Measurements from ENCODE around the gene MMP10. TPM values are rescaled to one million over a fixed set of nuclear protein-coding genes. Genes with fewer than 3 reads are reported as not detected.
"Not testable (repeated sequence)": the region's sequence is repeated elsewhere in the genome, so short reads cannot be mapped to it uniquely, and the experiment has no call there.

MMP10 gene
- total RNA-seq, 3 donors from 2014 or later, result 0.42 TPM; not detected in 2

- no peaks in the 10 kb centered on the region for H3K9me3 Mint-ChIP-seq
- ATAC-seq, result no peak
Measured at GRCh38 chr11:102762361-102762767, 18.1 kb downstream of the MMP10 start.

DNA sequence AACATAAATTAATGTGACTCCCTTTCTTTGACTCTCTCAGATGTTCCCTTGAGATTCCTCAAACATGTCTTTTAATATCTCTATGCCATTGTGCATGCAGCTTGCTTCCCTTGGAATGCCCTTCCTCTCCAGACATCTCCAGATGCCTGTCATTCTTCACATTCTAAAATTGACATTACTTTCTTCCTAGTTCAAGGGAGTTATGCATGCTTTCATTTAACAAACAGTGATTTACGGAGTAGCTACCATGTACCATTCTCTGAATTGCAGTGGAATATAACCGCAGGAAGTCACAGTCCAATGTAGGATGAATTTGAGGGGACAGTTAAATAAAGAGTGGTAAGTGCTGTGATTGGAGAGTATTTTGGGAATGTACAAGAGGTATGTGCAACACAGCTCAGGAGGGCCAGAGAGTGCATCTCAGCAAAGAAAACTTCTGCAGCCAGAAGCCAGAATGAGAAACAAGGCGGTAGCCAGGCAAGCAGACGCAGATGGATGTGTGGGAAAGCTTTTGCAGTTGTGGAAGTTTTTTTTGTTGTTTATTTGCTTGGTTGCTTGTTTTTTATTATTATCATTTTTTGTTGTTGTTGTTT, 18.7 kb downstream of the MMP10 start:
- no peaks in the 10 kb centered on the region for H3K4me1 Mint-ChIP-seq (ENCODE audit: low read depth)
- peaks cover 10% of the 10 kb centered on the region for H3K27me3 Mint-ChIP-seq (ENCODE audit: low read depth)
- ATAC-seq (no peak), DNase-seq (no peak)
- H3K36me3 Mint-ChIP-seq (ENCODE audit: insufficient read depth), result no peaks in the 10 kb centered on the region
- no peaks in the 10 kb centered on the region for H3K9me3 Mint-ChIP-seq
- no peak overlapping the region for H3K4me3 Mint-ChIP-seq

More at GRCh38 chr11:102762361-102762767, 18.1 kb downstream of the MMP10 start:
- Mint-ChIP-seq H3K4me1 (ENCODE audit: low read depth) (no peaks in the 10 kb centered on the region), H3K27me3 (ENCODE audit: low read depth) (peaks cover 6% of the 10 kb centered on the region), H3K36me3 (ENCODE audit: insufficient read depth) (no peaks in the 10 kb centered on the region), H3K4me3 (no peak overlapping the region)
- no peak for DNase-seq

DNA sequence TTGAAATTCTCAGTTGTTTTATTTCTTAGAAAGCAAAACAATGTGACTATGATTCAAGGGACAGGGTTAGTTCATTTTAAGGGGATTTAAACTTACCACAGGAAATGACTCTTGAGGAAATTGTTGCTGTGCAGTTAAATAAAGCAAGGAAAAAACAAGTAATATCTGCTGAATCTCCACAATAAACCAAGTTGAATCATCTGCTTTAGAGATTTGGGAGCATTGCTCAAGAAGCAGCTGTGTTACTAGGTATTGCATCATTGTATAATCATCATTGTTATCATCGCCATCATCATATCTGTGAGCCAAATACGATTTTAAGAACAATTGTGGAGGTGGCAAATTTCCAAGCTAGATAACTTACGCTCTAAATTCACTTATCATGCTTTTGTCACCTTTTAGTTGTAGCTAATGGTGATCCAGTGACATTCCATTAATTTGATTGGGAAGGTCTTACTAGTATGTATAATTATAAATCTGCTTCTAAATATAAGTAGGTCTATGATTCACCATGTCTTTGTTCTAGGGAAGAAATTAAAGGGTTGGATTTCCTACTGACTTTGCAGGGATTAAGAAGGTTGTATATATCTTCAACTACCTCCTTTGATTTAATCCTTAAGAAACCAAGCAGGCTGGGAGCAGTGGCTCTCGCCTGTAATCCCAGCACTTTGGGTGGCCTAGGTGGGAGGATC, 19.9 kb downstream of the MMP10 start:
- Mint-ChIP-seq H3K27me3 (ENCODE audit: low read depth) (peaks cover 17% of the 10 kb centered on the region), H3K36me3 (ENCODE audit: insufficient read depth) (no peaks in the 10 kb centered on the region), H3K9me3 (no peaks in the 10 kb centered on the region), H3K4me1 (ENCODE audit: low read depth) (no peaks in the 10 kb centered on the region), H3K4me3 (no peak overlapping the region)
- DNase-seq, result no peak
- ATAC-seq, result peak in 1 of 2 donors; percentile 10

GRCh38 chr11:102757823-102758549, 22.4 kb downstream of the MMP10 start:
- no peak for DNase-seq
- Mint-ChIP-seq H3K36me3 (ENCODE audit: insufficient read depth) (no peaks in the 10 kb centered on the region), H3K27me3 (ENCODE audit: low read depth) (peaks cover 19% of the 10 kb centered on the region), H3K9me3 (no peaks in the 10 kb centered on the region), H3K4me3 (no peak overlapping the region), H3K4me1 (ENCODE audit: low read depth) (no peaks in the 10 kb centered on the region)
- no peak for ATAC-seq

DNA sequence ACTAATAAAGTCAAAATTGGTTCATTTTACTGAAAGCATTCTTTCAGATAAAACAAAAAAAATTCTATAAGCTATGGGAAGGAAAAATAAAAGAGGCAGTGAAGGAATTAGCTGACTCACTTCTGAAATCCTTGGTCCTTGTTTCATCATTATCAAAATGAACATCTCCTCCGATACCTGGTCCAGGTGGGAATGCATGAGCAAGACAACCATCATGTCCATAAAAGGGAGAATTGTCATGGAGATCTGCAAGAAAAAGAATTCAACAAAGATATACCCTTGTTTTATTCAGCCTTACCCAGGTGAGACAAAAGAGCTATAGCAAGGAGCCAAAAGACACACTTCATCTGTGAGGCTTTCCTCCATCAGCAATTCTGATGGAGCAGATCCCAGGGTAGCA, 27.2 kb downstream of the MMP10 start:
- Mint-ChIP-seq H3K36me3 (ENCODE audit: insufficient read depth) (no peaks in the 10 kb centered on the region), H3K4me3 (no peak overlapping the region), H3K4me1 (ENCODE audit: low read depth) (no peaks in the 10 kb centered on the region), H3K9me3 (no peaks in the 10 kb centered on the region), H3K27me3 (ENCODE audit: low read depth) (peaks cover 24% of the 10 kb centered on the region)
- ATAC-seq (no peak), DNase-seq (no peak)

DNA sequence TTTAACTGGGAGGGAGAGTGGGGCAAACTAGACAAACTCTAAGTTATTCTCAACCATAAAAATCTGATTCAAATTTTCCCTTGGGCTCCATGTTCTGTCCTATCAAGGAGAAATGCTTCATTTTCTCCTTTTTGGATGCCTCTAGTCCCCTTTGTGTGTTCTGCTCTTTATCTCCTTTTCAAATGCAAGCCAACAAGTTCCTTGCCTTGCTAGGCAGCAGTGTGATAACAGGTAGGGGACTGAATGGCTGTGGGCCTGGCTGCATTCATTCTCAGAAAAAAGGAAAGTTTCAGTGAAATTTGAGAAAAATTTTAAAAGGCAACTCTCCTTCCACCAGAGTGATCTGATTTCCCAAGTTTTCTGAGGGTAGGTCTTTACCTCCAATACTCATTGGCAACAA, 28.8 kb downstream of the MMP10 start:
- peaks cover 7% of the 10 kb centered on the region for H3K9me3 Mint-ChIP-seq
- peaks cover 21% of the 10 kb centered on the region for H3K27me3 Mint-ChIP-seq (ENCODE audit: low read depth)
- no peak for DNase-seq
- no peaks in the 10 kb centered on the region for H3K4me1 Mint-ChIP-seq (ENCODE audit: low read depth)
- ATAC-seq, result no peak
- no peaks in the 10 kb centered on the region for H3K36me3 Mint-ChIP-seq (ENCODE audit: insufficient read depth)
- H3K4me3 Mint-ChIP-seq, result no peak overlapping the region

GRCh38 chr11:102749101-102749722, 31.2 kb downstream of the MMP10 start:
- DNase-seq (no peak), ATAC-seq (no peak)
- peaks cover 15% of the 10 kb centered on the region for H3K27me3 Mint-ChIP-seq (ENCODE audit: low read depth)
- H3K4me3 Mint-ChIP-seq, result no peak overlapping the region
- H3K4me1 Mint-ChIP-seq (ENCODE audit: low read depth), result no peaks in the 10 kb centered on the region
- H3K36me3 Mint-ChIP-seq (ENCODE audit: insufficient read depth), result no peaks in the 10 kb centered on the region
- peaks cover 7% of the 10 kb centered on the region for H3K9me3 Mint-ChIP-seq

DNA sequence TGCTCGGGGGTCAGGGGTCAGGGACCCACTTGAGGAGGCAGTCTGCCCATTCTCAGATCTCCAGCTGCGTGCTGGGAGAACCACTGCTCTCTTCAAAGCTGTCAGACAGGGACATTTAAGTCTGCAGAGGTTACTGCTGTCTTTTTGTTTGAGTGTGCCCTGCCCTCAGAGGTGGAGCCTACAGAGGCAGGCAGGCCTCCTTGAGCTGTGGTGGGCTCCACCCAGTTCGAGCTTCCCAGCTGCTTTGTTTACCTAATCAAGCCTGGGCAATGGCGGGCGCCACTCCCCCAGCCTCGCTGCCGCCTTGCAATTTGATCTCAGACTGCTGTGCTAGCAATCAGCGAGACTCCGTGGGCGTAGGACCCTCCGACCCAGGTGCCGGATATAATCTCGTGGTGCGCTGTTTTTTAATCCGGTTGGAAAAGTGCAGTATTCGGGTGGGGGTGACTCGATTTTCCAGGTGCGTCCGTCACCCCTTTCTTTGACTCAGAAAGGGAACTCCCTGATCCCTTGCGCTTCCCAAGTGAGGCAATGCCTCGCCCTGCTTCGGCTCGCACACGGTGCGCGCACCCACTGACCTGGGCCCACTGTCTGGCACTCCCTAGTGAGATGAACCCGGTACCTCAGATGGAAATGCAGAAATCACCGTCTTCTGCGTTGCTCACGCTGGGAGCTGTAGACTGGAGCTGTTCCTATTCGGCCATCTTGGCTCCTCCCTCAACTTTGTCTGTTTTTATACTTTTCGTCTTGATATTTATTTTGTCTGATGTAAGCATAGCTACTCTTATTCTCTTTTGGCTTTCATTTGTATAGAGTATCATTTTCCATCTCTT, 33.5 kb downstream of the MMP10 start:
- not testable (repeated sequence) for H3K4me3 Mint-ChIP-seq; H3K9me3 Mint-ChIP-seq; H3K4me1 Mint-ChIP-seq (ENCODE audit: low read depth); H3K27me3 Mint-ChIP-seq (ENCODE audit: low read depth); ATAC-seq; H3K36me3 Mint-ChIP-seq (ENCODE audit: insufficient read depth); DNase-seq

DNA sequence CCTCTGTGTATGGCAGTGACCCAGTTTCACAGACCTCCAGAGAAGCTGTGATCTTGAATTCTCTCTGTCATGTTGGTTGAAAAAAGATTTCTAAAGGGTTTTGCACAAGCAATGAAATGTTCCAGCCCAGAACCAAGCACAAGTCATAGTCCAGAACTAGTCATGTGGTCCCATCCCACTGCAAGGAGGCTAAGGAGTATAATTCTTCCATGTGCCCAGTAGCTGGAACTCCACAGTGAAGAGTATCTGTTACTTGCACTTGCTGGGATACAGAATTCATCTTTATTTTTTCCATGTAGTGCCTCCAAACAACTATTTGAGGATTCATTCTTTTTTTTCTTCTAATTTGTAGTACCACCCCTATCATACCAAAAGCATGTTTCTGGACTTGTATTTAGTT, 45.8 kb downstream of the MMP10 start:
- no peaks in the 10 kb centered on the region for H3K4me1 Mint-ChIP-seq (ENCODE audit: low read depth)
- no peak for DNase-seq
- no peaks in the 10 kb centered on the region for H3K9me3 Mint-ChIP-seq
- H3K27me3 Mint-ChIP-seq (ENCODE audit: low read depth), result peaks cover 11% of the 10 kb centered on the region
- no peaks in the 10 kb centered on the region for H3K36me3 Mint-ChIP-seq (ENCODE audit: insufficient read depth)
- no peak overlapping the region for H3K4me3 Mint-ChIP-seq
- ATAC-seq, result no peak

DNA sequence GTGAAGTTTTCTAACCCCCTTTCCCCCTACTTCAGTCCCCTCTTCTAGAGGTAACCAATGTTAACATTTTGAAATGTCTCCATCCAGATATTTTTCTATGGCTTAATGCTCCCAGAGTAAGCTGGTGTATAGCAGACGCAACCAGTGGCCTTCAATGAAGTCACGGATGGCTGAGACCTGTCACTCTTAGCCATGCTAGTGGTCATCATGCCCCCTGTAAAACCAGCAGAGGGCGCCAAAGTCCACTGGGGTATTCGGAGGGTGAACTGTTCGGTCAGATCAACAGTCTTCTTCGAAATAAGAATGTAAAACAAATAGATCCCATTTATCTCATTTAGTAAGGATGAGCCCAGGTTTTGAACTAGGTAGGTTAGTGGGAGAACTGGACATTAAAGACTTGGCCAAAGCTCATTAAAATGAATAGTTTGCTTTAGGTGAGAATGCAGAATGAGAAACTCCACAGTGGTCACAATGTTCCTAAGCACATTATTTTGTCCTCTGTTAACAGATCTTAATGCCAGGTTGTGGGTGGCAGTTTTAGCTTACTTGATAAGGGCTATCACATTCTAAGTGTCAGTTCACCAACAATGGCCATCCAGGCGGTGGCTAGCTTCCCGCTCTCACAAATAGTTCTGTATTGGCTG, 47.1 kb downstream of the MMP10 start:
- peaks cover 9% of the 10 kb centered on the region for H3K27me3 Mint-ChIP-seq (ENCODE audit: low read depth)
- DNase-seq, result no peak
- H3K36me3 Mint-ChIP-seq (ENCODE audit: insufficient read depth), result no peaks in the 10 kb centered on the region
- no peak for ATAC-seq
- H3K9me3 Mint-ChIP-seq, result no peaks in the 10 kb centered on the region
- H3K4me1 Mint-ChIP-seq (ENCODE audit: low read depth), result no peaks in the 10 kb centered on the region
- no peak overlapping the region for H3K4me3 Mint-ChIP-seq

DNA sequence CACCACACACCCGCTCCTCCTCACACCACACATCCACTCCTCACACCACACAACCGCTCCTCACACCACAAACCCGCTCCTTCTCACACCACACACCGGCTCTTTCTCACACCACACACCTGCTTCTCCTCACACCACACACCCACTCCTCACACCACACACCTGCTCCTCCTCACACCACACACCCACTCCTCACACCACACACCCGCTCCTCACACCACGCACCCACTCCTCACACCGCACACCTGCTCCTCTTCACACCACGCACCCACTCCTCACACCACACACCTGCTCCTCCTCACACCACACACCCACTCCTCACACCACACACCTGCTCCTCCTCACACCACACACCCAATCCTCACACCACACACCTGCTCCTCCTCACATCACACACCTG, 49.5 kb downstream of the MMP10 start:
- not testable (repeated sequence) for H3K36me3 Mint-ChIP-seq (ENCODE audit: insufficient read depth); ATAC-seq

DNA sequence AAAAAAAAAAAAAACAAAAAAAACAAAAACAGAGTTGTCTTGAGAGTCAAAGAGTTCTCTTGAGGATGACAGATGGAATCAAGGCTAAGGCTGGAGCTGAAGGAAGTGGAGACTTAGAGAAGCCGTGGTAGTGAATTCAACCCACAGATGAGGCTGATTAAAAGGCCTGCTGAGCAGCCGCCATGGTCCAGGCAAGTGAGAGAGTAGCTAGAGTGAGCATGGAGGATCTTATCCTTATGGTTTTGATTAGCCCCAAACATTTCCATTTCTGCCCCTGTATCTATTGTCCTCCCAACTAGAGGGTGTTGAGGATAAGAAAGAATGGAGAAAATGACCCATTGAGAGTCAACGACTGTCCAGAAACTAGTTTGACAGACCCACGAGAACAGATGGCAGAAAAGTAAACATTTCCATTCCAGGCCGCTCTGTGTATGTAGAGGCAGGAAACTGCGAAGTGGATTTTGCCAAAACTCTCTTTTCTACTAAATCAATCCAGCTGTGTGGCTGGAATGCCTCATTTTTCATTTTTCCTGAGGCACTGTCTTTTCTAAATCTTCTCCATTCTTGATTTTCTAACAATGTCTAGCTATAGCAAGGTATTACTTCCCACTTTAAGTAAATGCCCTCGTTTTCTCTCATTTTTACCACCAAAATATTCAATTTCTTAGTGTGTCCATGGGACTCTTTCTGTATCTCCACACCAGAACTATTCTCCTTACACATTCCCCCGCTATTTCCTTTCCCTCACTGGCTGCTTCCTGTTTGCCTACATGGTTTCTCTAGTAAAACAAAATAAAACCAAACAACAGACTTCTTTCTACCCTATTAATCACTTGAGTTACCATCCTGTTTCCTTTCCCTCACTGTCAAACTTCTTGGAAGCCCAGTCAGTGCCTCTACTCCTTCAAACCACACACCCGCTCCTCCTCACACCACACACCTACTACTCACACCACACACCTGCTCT, 50.3 kb downstream of the MMP10 start:
- H3K9me3 Mint-ChIP-seq, result no peaks in the 10 kb centered on the region
- no peak overlapping the region for H3K4me3 Mint-ChIP-seq
- H3K27me3 Mint-ChIP-seq (ENCODE audit: low read depth), result no peaks in the 10 kb centered on the region
- no peak for DNase-seq
- H3K36me3 Mint-ChIP-seq (ENCODE audit: insufficient read depth), result no peaks in the 10 kb centered on the region
- ATAC-seq, result no peak
- H3K4me1 Mint-ChIP-seq (ENCODE audit: low read depth), result no peaks in the 10 kb centered on the region

More for the DNA sequence above, 49.5 kb downstream of the MMP10 start:
- DNase-seq; H3K4me1 Mint-ChIP-seq (ENCODE audit: low read depth); H3K27me3 Mint-ChIP-seq (ENCODE audit: low read depth); H3K9me3 Mint-ChIP-seq; H3K4me3 Mint-ChIP-seq: not testable (repeated sequence)

DNA sequence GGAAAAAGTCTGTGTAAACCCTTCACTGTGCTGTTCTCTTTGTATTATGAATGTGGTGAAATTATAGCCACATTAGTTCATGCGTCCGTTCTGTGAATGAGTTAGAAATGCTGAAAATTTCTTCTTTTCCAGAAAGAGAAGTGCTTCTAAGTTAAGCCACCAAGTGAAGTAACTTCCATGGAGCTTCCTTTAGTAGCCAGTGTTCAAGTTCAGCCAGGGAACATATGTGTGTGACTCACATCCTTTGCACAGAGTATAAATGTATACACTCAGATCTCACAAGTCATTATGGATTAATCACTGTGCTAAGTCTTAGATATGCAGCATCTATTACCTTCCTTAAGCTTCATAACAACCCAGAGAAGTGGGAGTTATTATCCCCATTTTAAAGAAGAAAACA, 52.5 kb downstream of the MMP10 start:
- no peak overlapping the region for H3K4me3 Mint-ChIP-seq
- H3K9me3 Mint-ChIP-seq, result peaks cover 3% of the 10 kb centered on the region
- no peaks in the 10 kb centered on the region for H3K36me3 Mint-ChIP-seq (ENCODE audit: insufficient read depth)
- ATAC-seq (no peak), DNase-seq (no peak)
- H3K27me3 Mint-ChIP-seq (ENCODE audit: low read depth), result no peaks in the 10 kb centered on the region
- no peaks in the 10 kb centered on the region for H3K4me1 Mint-ChIP-seq (ENCODE audit: low read depth)
